ENCODE results near the gene TEDC2.
"Not testable (repeated sequence)": the region's sequence is repeated elsewhere in the genome, so short reads cannot be mapped to it uniquely, and the experiment has no call there.

TEDC2 gene

GRCh38 chr16:2476741-2477140 lies 16.8 kb downstream of the TEDC2 start:
- no peak for DNase-seq (ENCODE audit: low spot score)

GRCh38 chr16:2477327-2477726 lies 17.4 kb downstream of the TEDC2 start:
- DNase-seq (ENCODE audit: low spot score), result no peak

- no peak for DNase-seq (ENCODE audit: low spot score)
These were observed 18.4 kb downstream of the TEDC2 start for GRCh38 chr16:2478279-2478678.

GRCh38 chr16:2479996-2480395 lies 20.1 kb downstream of the TEDC2 start:
- not testable (repeated sequence) for DNase-seq (ENCODE audit: low spot score)

- DNase-seq (ENCODE audit: low spot score), result no peak
These were observed 21.0 kb downstream of the TEDC2 start for GRCh38 chr16:2480948-2481347.

GRCh38 chr16:2481676-2482075 lies 21.8 kb downstream of the TEDC2 start:
- DNase-seq (ENCODE audit: low spot score), result no peak

- DNase-seq (ENCODE audit: low spot score), result no peak
These were observed 22.3 kb downstream of the TEDC2 start for GRCh38 chr16:2482249-2482648.

- DNase-seq (ENCODE audit: low spot score), result no peak
These were observed 23.0 kb downstream of the TEDC2 start for GRCh38 chr16:2482708-2483534.

GRCh38 chr16:2483939-2484897 lies 24.3 kb downstream of the TEDC2 start:
- no peak for DNase-seq (ENCODE audit: low spot score)

- no peak for DNase-seq (ENCODE audit: low spot score)
These were observed 25.1 kb downstream of the TEDC2 start for GRCh38 chr16:2484898-2485508.

- DNase-seq (ENCODE audit: low spot score), result no peak
These were observed 26.1 kb downstream of the TEDC2 start for GRCh38 chr16:2485811-2486507.

- DNase-seq (ENCODE audit: low spot score), result no peak
These were observed 27.0 kb downstream of the TEDC2 start for GRCh38 chr16:2486645-2487516.

- no peak for DNase-seq (ENCODE audit: low spot score)
These were observed 27.6 kb downstream of the TEDC2 start for GRCh38 chr16:2487517-2487842.

GRCh38 chr16:2487903-2488531 lies 28.1 kb downstream of the TEDC2 start:
- DNase-seq (ENCODE audit: low spot score), result no peak

GRCh38 chr16:2489581-2489980 lies 29.7 kb downstream of the TEDC2 start:
- DNase-seq (ENCODE audit: low spot score), result no peak

- no peak for DNase-seq (ENCODE audit: low spot score)
These were observed 30.5 kb downstream of the TEDC2 start for GRCh38 chr16:2490190-2491105.

- DNase-seq (ENCODE audit: low spot score), result no peak
These were observed 32.4 kb downstream of the TEDC2 start for GRCh38 chr16:2492292-2492691.

GRCh38 chr16:2493605-2494004 lies 33.7 kb downstream of the TEDC2 start:
- DNase-seq (ENCODE audit: low spot score), result no peak

GRCh38 chr16:2494616-2495015 lies 34.7 kb downstream of the TEDC2 start:
- DNase-seq (ENCODE audit: low spot score), result no peak

Data from left forelimb (tissue), 1 donor.